K562 (cell line): ENCODE data around the gene ADSS1.

Source experiments
- CEBPB ChIP-seq: fragments of 450-650 bp; IDR thresholded peaks from 2 replicates; pipeline ENCODE4 v1.6.1; 2016; ENCODE audit warnings: missing genetic modification characterization, missing compliant biosample characterization
- JUNB ChIP-seq: fragments of 450-650 bp; formaldehyde crosslinking; conservative IDR thresholded peaks from 2 replicates; pipeline ENCODE4 v1.4.0; 2020; ENCODE audit warnings: mild to moderate bottlenecking
- JUND ChIP-seq, 2 experiments: IDR thresholded peaks; 2 replicates in 1 of 2; 3 replicates in 1 of 2; pipeline ENCODE4 v1.6.1; 2011; ENCODE audit warnings: borderline replicate concordance in 2 of 2, low read depth in 2 of 2, low read length in 2 of 2, improper control_type of control experiment in 1 of 2, missing biosample characterization in 1 of 2, missing genetic modification characterization in 1 of 2, missing genetic modification reagents in 1 of 2
- KHSRP ChIP-seq: fragments of 450-650 bp; IDR thresholded peaks from 2 replicates; pipeline ENCODE4 v1.6.1; 2017
- MAFK ChIP-seq: IDR thresholded peaks from 2 replicates; pipeline ENCODE4 v1.6.1; 2011; ENCODE audit warnings: low read length, improper control_type of control experiment
- MYBL2 ChIP-seq, 2 experiments: fragments of 450-650 bp in 1 of 2; sonication (generic) in 1 of 2; formaldehyde crosslinking in 1 of 2; IDR thresholded peaks; 2 replicates each; pipeline versions ENCODE4 v1.6.1 to v1.8.1; 2017 to 2022; ENCODE audit warnings: borderline replicate concordance in 1 of 2, inconsistent platforms in 1 of 2, low read depth in 1 of 2, mild to moderate bottlenecking in 1 of 2, missing genetic modification reagents in 1 of 2, moderate library complexity in 1 of 2
- POLR2AphosphoS5 ChIP-seq: IDR thresholded peaks from 2 replicates; pipeline ENCODE4 v1.6.1; 2011; ENCODE audit warnings: mild to moderate bottlenecking, low read depth, low read length, moderate library complexity; ENCODE audit not compliant: control insufficient read depth, insufficient read depth
- UBTF ChIP-seq, 2 experiments: IDR thresholded peaks; 2 replicates each; pipeline ENCODE4 v1.6.1; 2012; ENCODE audit warnings: improper control_type of control experiment in 2 of 2, low read depth in 2 of 2, low read length in 2 of 2, borderline replicate concordance in 1 of 2
- TF ChIP-seq, protein P1 (sequence below): fragments of 250-450 bp; sonication (Bioruptor Pico); IDR thresholded peaks from 2 replicates; pipeline ENCODE4 v1.8.0; 2022; ENCODE audit warnings: inconsistent platforms, mild to moderate bottlenecking, moderate library complexity, borderline replicate concordance

- TF ChIP-seq POLR2AphosphoS5, result no peak
- no peak for TF ChIP-seq CEBPB (tag)
- no peak for TF ChIP-seq KHSRP
- TF ChIP-seq MYBL2 (IDR thresholded peaks at IDR 0.05; ENCODE audit: low read depth), result no peak
- no peak for TF ChIP-seq MYBL2 (CRISPR knock-in tag; IDR thresholded peaks at IDR 0.05; ENCODE audit: borderline replicate concordance)
- TF ChIP-seq UBTF (IDR thresholded peaks at IDR 0.05; ENCODE audit: borderline replicate concordance in 1 of 2, low read depth in 2 of 2, low read length in 2 of 2), result no peak
- no peak for TF ChIP-seq JUNB (CRISPR knock-in tag)
- TF ChIP-seq JUND (IDR thresholded peaks at IDR 0.05; ENCODE audit: borderline replicate concordance, low read depth, low read length), result no peak
- no peak for TF ChIP-seq JUND (tag; IDR thresholded peaks at IDR 0.05; ENCODE audit: borderline replicate concordance, low read depth, low read length)
- TF ChIP-seq, protein P1, sequence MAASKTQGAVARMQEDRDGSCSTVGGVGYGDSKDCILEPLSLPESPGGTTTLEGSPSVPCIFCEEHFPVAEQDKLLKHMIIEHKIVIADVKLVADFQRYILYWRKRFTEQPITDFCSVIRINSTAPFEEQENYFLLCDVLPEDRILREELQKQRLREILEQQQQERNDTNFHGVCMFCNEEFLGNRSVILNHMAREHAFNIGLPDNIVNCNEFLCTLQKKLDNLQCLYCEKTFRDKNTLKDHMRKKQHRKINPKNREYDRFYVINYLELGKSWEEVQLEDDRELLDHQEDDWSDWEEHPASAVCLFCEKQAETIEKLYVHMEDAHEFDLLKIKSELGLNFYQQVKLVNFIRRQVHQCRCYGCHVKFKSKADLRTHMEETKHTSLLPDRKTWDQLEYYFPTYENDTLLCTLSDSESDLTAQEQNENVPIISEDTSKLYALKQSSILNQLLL (CRISPR knock-in tag), result no peak
- TF ChIP-seq MAFK, result no peak
Observed at GRCh38 chr14:104776481-104776880, 52.5 kb downstream of the ADSS1 start.
